Endothelial cell of umbilical vein (primary cell): ENCODE results near the gene SLC11A2.

Experiments
- EZH2 ChIP-seq: IDR thresholded peaks from 2 replicates; pipeline ENCODE4 v1.6.1; 2012; ENCODE audit warnings: borderline replicate concordance, low read depth, mild to moderate bottlenecking, moderate library complexity, low read length, inconsistent platforms; ENCODE audit not compliant: severe bottlenecking
- MAX ChIP-seq: IDR thresholded peaks from 2 replicates; pipeline ENCODE4 v1.6.1; 2011; ENCODE audit not compliant: insufficient read depth, insufficient read length
- POLR2A ChIP-seq: IDR thresholded peaks from 2 replicates; pipeline ENCODE4 v1.6.1; 2012; ENCODE audit warnings: low read depth, mild to moderate bottlenecking, control low read depth, low read length
- POLR2AphosphoS5 ChIP-seq: IDR thresholded peaks from 2 replicates; pipeline ENCODE4 v1.6.1; 2012; ENCODE audit warnings: low read depth, mild to moderate bottlenecking, control low read depth, low read length, moderate library complexity; ENCODE audit not compliant: insufficient read depth
- TF ChIP-seq, protein P1 (sequence below), 2 donors: IDR thresholded peaks; 1 replicate in 1 of 2; 2 replicates in 1 of 2; pipeline ENCODE4 v1.5.1; 2011; ENCODE audit warnings: low read length in 2 of 2, mild to moderate bottlenecking in 2 of 2, moderate library complexity in 2 of 2, control low read depth in 1 of 2, inconsistent platforms in 1 of 2, low read depth in 1 of 2; ENCODE audit not compliant: insufficient read depth in 1 of 2; ENCODE audit errors: extremely low read depth in 1 of 2

- TF ChIP-seq, protein P1, sequence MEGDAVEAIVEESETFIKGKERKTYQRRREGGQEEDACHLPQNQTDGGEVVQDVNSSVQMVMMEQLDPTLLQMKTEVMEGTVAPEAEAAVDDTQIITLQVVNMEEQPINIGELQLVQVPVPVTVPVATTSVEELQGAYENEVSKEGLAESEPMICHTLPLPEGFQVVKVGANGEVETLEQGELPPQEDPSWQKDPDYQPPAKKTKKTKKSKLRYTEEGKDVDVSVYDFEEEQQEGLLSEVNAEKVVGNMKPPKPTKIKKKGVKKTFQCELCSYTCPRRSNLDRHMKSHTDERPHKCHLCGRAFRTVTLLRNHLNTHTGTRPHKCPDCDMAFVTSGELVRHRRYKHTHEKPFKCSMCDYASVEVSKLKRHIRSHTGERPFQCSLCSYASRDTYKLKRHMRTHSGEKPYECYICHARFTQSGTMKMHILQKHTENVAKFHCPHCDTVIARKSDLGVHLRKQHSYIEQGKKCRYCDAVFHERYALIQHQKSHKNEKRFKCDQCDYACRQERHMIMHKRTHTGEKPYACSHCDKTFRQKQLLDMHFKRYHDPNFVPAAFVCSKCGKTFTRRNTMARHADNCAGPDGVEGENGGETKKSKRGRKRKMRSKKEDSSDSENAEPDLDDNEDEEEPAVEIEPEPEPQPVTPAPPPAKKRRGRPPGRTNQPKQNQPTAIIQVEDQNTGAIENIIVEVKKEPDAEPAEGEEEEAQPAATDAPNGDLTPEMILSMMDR (IDR thresholded peaks at IDR 0.05; ENCODE audit: extremely low read depth in 1 of 2, insufficient read depth in 1 of 2, low read depth in 1 of 2, low read length in 2 of 2), result no peak
- no peak for TF ChIP-seq POLR2A
- no peak for TF ChIP-seq EZH2
- TF ChIP-seq POLR2AphosphoS5, result no peak
- TF ChIP-seq MAX, result no peak
Measured at GRCh38 chr12:50990147-50990727, 35.9 kb downstream of the SLC11A2 start.
